Measurements from ENCODE around the gene KCNH8. TPM values are rescaled to one million over a fixed set of nuclear protein-coding genes. Genes with fewer than 3 reads are reported as not detected.

The KCNH8 gene
- polyA plus RNA-seq, 1 donor from 2014 or later = 28.9 TPM

GRCh38 chr3:19331931-19332330 lies 183.6 kb downstream of the KCNH8 start:
- no peak for TF ChIP-seq RAD21 (conservative IDR thresholded peaks at IDR 0.05)
- no peak for TF ChIP-seq EZH2 (IDR thresholded peaks at IDR 0.05; ENCODE audit: borderline replicate concordance, insufficient read depth, low read length, poor library complexity, severe bottlenecking)
- TF ChIP-seq CTCF (IDR thresholded peaks at IDR 0.05; ENCODE audit: poor library complexity, severe bottlenecking) = no peak
- TF ChIP-seq TAF1 (IDR thresholded peaks at IDR 0.05; ENCODE audit: low read depth) = no peak
- TF ChIP-seq SMC3 (conservative IDR thresholded peaks at IDR 0.05; ENCODE audit: poor library complexity) = no peak
- TF ChIP-seq EP300 (conservative IDR thresholded peaks at IDR 0.05; ENCODE audit: poor library complexity, severe bottlenecking) = no peak
- TF ChIP-seq REST (IDR thresholded peaks at IDR 0.05; ENCODE audit: borderline replicate concordance) = no peak
- TF ChIP-seq POLR2AphosphoS5 (IDR thresholded peaks at IDR 0.05) = no peak
- no peak for TF ChIP-seq MXI1 (conservative IDR thresholded peaks at IDR 0.05; ENCODE audit: poor library complexity, severe bottlenecking)
- H3K9me2 ChIP-seq (ENCODE audit: insufficient read depth, low read length) = no peaks in the 10 kb centered on the region
- no peaks in the 10 kb centered on the region for H3F3A ChIP-seq (ENCODE audit: insufficient read depth, low read length, poor library complexity, severe bottlenecking)
- no peaks in the 10 kb centered on the region for H3K27me3 ChIP-seq (ENCODE audit: insufficient read depth, low read depth, low read length)
- H2AFZ ChIP-seq (ENCODE audit: low read depth, low read length) = no peak overlapping the region
- H3K27ac ChIP-seq (ENCODE audit: low read length) = no peak overlapping the region
- H3K79me2 ChIP-seq (replicated peaks; ENCODE audit: insufficient read depth, low read length) = no peaks in the 10 kb centered on the region
- no peak overlapping the region for H3K9ac ChIP-seq (ENCODE audit: low read length)
- H4K20me1 ChIP-seq (ENCODE audit: insufficient read depth) = no peaks in the 10 kb centered on the region
- H3K36me3 ChIP-seq (ENCODE audit: insufficient read depth, low read length) = no peaks in the 10 kb centered on the region
- H3K9me3 ChIP-seq (ENCODE audit: low read length) = no peaks in the 10 kb centered on the region
- H3K4me2 ChIP-seq (ENCODE audit: low read length) = no peak overlapping the region
- no peak overlapping the region for H3K4me3 ChIP-seq (ENCODE audit: low read length)

- Histone ChIP-seq H3K79me2 (replicated peaks; ENCODE audit: insufficient read depth, low read length) (no peaks in the 10 kb centered on the region), H2AFZ (ENCODE audit: low read depth, low read length) (no peak overlapping the region), H3F3A (ENCODE audit: insufficient read depth, low read length, poor library complexity, severe bottlenecking) (no peaks in the 10 kb centered on the region), H4K20me1 (ENCODE audit: insufficient read depth) (no peaks in the 10 kb centered on the region), H3K27me3 (ENCODE audit: insufficient read depth, low read depth, low read length) (no peaks in the 10 kb centered on the region), H3K9me2 (ENCODE audit: insufficient read depth, low read length) (no peaks in the 10 kb centered on the region), H3K4me2 (ENCODE audit: low read length) (no peak overlapping the region), H3K9ac (ENCODE audit: low read length) (no peak overlapping the region), H3K9me3 (ENCODE audit: low read length) (no peaks in the 10 kb centered on the region), H3K27ac (ENCODE audit: low read length) (no peak overlapping the region), H3K4me3 (ENCODE audit: low read length) (no peak overlapping the region), H3K36me3 (ENCODE audit: insufficient read depth, low read length) (no peaks in the 10 kb centered on the region)
- TF ChIP-seq POLR2AphosphoS5 (IDR thresholded peaks at IDR 0.05) (peak; percentile 56), TAF1 (IDR thresholded peaks at IDR 0.05; ENCODE audit: low read depth) (no peak), EZH2 (IDR thresholded peaks at IDR 0.05; ENCODE audit: borderline replicate concordance, insufficient read depth, low read length, poor library complexity, severe bottlenecking) (no peak), EP300 (conservative IDR thresholded peaks at IDR 0.05; ENCODE audit: poor library complexity, severe bottlenecking) (no peak), MXI1 (conservative IDR thresholded peaks at IDR 0.05; ENCODE audit: poor library complexity, severe bottlenecking) (no peak), SMC3 (conservative IDR thresholded peaks at IDR 0.05; ENCODE audit: poor library complexity) (no peak), CTCF (IDR thresholded peaks at IDR 0.05; ENCODE audit: poor library complexity, severe bottlenecking) (no peak), RAD21 (conservative IDR thresholded peaks at IDR 0.05) (no peak)
These were observed 185.8 kb downstream of the KCNH8 start for GRCh38 chr3:19334120-19334519.
